Amniotic stem cell (primary cell): Measurements from ENCODE around the gene RFTN1.

Source experiments
- DNase-seq: peaks from one replicate; lab custom pipeline; 2025; lab: John Stamatoyannopoulos, UW

Gene RFTN1

DNA sequence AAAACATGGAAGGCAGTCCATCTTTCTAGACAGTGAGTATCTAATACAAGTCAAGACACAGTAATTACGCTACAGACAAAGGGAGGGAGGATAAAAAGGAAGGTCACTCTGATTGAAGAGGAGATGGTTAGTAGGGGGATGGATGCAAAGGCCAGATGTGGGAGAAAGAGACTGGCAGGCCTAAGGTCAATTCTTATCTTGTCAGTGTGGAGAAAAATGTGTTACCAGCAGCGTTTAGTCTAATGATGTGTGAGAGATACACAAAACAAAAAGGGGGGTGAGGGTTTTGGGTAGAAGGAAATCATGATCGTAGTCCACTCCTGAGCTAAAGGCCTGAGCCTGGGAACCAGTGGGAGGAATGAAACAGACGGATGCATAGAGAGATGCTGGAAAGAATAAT lies 46.7 kb downstream of the RFTN1 start:
- DNase-seq = no peak

DNA sequence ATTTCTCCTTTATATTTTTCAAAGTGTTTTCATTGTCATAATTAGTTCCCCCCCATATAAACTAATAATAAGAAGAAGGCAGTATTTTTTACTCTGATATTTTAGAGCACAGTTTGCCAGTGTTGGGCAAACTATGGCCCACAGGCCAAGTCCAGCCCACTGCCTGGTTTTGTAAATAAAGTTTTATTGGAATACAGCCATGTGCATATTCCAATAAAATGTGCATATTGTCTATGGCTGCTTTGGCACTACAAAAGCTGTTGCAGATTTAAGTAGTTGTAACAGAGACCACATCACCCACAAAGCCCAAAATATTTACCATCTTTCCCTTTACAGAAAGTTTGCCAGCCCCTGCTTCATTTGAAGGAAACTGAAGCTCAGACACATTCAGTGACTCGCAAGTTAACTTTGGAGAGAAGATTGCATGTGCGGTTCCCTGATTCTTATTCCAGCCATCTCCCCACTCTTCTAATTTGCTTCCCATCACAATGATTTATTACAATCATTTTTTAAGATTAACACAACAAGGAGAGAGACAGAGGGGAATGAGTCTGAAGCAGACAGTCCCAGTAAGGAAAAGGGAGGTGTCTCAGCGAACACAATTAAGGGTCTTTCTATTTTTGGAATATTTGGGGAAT lies 48.9 kb downstream of the RFTN1 start:
- no peak for DNase-seq

DNA sequence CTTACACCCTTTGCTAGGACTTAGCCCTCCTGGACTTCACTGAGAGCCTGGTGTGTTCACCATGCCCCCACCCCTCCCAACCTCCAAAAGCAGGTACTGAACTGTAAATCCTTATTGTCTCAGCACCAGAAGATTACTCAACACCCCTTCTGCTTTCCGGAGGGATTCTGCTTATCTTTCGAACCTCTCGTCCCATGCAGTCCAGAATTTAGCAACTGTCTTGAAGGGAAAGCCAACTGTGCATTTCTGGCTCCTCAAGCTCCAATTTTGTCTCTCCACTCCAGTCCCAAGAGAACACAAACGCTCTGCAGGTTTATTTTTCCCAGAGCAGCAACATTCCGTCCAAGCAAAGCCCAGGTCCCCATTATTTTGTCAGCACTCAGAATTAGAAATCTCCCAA lies 49.6 kb downstream of the RFTN1 start:
- DNase-seq = no peak

DNA sequence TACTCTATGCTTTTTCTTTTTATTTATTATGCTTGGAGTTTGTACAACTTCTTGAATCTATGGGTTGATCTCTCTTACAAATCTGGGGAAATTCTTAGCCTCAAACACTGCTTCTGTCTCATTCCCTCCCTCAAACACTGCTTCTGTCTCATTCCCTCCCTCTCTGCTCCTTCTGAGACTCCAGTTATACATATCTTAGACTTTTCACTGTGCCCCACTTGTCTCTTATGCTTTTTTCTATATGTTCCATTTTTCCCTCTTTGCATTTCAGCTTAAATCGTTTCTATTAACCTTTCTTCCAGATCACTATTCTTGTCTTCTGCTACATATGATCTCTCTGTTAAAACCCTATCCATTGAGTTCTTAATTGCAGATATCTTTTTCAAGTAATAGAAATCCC lies 50.4 kb downstream of the RFTN1 start:
- DNase-seq = no peak

DNA sequence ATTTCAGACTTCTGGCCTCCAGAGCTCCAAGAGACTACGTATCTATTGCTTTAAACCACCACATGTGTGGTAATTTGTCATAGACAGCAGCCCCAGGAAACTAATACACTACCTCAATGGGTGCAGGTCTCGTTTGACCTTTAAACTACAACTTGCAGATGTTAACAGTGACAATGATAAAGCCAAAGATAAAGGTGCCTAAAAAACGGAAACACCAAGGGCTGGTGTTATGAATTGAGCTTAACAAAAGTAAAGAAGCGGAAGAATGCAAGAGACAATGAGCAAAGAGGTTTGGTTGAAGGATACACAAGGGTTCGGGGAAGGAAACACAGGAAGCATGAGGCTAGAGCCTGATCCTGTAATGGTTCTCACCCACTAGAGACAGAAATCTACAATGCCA lies 50.8 kb downstream of the RFTN1 start:
- no peak for DNase-seq

DNA sequence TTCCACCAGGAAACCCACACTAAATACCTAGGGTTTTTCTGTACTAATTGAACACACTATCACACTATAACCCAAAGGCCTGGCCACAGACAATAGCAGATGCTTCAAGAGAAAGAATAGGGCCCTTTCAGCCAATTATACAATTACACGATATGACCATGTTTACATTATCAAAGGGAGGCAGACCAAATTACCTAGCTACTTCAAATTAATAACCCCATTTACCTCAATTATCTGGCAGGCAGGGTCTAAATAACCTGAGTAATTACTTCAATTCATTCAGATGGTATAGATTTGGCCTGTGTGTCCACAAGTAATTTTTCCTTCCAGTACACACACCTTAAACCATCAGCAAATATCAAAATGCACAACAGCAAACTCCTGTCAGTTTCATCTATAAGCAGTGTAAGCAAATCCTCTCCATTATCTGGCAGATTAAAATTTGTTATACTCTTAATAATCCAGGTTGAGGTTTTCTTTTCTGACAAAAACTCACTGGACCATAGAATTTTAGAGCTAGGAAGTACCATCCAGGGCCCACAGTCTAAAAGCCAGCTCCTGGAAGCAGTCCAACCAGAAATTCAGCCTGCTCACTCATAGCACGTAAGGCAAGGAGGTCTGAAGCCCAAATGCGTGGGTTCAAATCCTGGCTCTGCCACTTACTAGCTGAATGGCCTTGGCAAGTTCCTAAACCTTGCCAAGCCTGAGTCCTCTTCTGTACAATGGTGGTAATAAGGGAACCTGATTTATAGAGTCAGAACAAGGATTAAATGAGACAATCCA lies 51.8 kb downstream of the RFTN1 start:
- DNase-seq = no peak

DNA sequence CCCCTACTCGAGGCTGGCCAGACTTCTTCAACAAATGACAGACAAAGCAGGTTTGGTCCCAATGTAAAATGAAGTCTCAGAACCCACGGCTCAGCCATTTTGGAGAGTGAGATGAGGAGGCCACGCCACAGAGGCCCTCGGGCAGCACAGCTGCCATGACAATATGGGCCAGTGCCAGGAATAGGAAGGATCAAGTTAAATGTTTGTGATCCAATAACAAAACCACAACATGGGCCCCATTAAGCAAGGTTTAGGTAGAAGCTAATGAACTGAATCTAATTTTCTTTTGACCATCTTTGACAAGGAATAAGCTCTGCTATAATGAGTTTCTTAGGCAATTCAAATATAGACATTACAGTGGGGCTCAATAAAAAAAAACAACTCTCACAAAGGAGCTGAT lies 52.6 kb downstream of the RFTN1 start:
- no peak for DNase-seq

DNA sequence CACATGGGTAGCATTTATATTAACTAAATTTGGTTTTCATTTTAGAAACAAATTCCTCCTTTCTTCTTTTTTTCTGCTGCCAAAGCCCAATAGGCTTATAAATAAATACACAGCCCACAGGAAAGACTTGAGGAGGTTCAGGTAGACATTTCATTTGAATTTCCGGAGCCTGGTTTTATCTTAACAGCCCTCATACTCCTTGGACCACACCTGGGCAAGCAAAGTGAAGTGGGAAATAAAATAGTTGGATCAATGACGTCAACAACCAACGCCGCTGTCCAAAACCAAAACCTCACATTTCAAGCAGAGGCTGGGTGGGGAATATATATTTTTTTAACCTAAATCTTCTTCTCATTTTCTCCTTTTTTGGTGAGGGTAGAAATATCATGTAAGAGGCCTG lies 53.2 kb downstream of the RFTN1 start:
- DNase-seq = no peak

DNA sequence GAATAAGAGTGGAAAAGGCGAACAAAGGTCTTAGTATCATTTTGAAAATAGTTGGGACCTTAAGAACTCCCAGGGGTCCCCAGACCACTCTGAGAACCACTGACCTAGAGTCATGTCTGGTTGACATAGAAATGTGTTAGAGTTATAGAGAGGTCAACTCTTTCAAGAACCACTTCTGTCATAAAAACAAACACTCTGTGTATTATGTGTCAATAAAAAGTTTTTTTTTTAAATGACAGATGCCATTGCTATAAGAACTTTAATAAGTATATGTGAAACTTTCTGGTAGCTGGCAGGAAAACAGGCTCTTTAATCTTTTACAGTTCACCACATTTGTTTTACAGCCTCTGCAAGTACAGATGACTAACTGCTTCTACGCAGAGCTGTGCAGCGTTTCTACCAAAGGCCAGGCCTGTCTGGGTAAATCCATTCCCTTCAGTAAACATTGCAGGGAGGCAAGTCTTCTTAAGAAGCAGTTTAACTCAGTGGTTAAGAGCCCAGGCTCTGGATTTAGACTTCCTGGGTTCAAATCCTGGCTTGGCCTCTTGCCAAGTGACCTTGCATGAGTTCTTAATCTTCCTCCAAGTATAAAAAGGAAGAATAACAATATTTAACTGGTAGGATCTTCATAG lies 56.6 kb downstream of the RFTN1 start:
- DNase-seq = no peak

DNA sequence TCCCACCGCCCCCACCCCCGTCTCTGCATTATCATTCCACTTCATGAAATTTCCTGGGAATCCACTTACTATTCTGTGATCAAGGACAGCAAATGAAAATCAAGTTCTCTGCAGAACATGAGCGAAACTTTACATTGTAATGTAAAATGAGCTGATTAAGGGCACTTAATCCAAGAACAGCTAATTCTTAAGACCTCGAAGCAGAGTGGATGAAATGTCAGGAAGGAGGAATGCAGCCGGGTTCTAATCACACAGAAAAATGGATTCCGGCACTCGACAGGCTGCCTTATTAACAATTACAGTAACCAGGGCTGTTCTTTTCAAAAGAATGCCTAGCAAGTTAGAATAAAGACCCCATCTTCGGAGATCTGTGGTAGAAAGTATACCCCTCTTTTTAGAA lies 57.5 kb downstream of the RFTN1 start:
- no peak for DNase-seq

DNA sequence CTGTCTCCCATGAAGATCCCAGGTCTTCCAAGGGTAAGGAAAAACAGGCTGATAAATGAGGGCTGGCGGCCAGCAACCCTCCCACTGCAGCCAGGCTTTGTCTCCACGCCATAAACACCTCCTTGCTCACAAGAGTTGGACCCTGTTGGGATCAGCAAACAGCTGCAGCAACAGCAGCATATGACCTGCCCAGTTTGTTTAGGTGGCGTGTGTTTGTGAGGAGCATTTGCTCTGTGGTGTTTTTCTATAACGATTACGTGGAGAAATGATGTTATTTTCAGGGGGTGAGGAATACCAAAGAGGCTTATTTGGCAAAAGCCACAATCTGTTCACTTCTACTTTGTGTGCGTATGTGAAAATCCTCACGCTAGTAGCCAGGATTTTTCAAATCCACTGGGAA lies 58.5 kb downstream of the RFTN1 start:
- no peak for DNase-seq

DNA sequence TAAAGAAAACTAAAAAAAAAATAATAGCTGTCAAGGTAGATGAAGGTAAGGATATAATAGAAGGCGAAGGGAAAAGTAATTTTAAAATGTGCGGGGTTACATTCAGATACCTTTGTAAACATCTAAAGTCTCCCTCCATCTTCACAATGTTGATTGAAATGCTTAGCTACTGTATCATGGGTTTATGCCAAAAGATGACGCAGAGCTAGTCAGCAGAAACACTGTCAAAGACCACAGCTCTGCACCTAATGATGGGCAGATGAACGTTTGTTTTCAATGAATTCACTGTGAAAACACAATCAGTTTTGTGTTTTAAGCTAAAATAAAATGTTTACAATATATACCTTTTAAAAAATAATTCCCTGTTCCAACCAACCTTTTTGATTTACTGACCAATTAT lies 61.2 kb downstream of the RFTN1 start:
- DNase-seq = no peak

DNA sequence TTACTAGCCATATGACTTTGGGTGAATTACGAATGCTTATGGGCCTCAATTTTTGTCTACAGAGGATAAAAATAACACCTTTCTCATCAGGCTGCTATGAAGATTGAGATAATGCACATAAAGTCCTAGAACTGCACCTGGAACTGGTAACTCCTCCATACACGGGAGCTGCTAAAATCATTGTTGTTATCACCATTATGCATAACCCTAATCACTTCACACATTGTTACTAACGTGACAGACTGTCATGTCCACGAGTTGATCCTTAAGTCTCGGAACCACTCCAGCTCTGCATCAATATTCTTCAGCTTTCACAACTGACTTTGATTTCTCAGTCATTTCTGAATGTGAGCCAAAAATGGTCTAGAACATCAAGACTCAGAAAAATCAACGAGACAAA lies 64.1 kb downstream of the RFTN1 start:
- DNase-seq = no peak

DNA sequence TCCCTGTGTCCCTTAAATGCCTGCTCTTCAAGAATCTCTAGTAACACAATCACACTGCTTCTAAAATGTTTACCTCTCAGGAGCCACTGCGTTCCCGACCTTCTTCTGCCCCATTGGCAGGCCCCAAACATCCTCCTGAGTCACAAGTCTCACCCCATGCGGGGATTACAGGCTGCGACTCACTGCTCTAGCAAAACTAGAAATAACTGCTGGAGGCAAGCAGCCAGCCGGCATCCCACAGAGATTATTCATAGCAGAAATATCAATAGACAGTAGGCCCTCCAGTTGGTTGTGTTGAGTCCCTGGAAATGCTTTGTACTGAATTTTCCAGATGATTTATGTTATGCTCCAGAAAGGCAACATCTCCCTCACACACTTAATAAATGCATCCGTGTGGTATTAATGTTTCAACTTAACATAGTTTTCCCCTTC lies 64.8 kb downstream of the RFTN1 start:
- DNase-seq = peak; percentile 94

DNA sequence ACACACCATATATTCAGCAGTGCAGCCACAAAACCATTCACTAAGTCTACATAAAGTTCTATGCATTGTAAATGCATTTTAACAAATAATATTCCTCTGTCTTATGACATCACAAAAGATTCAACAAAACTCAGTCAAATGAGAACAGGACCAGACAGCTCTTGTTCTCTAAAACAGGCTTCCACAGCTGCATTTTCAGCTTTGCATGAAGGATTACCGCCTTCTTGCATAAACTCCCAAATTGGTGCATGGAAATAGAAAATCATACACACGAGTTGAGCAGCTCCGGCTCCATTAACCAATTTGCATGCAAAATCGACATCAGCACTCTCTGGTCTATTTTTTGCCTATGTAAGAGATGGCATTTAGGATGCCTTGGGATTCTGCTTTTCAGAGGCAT lies 66.4 kb downstream of the RFTN1 start:
- no peak for DNase-seq

DNA sequence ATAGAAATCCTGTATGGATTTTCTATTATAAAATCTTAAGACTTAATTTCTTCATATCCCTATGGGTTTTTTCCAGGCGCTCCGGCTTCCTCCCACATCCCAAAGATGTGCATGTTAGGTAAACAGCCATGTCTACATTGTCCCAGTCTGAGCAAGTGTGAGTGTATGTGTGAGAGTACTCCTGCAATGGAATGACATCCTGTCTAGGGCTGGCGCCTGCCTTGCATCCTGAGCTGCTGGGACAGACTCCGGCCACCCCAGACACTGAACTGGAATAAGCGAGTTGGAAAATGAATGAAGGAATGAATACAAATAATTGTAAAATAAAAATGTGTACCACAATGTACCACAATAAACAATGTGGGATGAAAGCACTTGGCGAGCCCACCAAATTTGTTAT lies 69.2 kb downstream of the RFTN1 start:
- DNase-seq = no peak

DNA sequence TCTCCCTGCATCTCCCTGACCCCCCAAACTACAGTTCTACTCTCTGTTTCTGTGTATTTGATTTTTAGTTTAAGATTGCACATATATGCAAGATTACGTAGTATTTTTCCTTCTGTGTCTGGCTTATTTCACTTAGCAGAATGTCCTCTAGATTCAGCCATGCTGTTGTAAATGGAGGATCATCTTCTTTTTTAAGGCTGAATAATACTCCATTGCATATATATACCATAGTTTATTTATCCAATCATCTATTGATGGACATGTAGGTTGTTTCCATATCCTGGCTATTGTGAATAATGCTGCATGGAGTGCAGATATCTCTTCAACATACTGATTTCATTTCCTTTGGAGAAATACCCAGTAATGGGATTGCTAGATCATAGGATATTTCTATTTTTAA lies 70.8 kb downstream of the RFTN1 start:
- DNase-seq = no peak

DNA sequence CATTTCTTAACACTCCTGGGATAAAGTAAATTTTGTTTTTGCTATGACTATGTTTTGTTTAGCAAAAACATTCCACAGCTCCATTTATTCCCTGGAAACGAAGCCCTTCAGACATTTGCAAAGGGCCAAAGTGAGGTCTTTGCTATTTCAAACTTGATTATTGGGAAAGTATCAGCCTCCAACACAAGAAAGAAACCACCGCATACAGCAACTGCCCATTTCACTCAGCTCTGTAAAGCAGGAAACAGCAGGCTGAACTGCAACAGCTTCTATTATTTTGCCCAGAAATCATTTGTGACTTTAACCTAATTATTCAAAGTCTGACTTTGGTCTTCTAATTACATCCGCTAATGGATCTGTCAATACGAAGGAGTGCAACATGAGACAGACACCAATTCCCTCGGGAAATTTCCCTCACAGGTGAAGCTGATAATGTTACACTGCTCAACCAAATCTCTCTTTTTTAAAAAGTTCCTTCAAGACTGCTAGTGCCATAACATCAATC lies 72.1 kb downstream of the RFTN1 start:
- no peak for DNase-seq

DNA sequence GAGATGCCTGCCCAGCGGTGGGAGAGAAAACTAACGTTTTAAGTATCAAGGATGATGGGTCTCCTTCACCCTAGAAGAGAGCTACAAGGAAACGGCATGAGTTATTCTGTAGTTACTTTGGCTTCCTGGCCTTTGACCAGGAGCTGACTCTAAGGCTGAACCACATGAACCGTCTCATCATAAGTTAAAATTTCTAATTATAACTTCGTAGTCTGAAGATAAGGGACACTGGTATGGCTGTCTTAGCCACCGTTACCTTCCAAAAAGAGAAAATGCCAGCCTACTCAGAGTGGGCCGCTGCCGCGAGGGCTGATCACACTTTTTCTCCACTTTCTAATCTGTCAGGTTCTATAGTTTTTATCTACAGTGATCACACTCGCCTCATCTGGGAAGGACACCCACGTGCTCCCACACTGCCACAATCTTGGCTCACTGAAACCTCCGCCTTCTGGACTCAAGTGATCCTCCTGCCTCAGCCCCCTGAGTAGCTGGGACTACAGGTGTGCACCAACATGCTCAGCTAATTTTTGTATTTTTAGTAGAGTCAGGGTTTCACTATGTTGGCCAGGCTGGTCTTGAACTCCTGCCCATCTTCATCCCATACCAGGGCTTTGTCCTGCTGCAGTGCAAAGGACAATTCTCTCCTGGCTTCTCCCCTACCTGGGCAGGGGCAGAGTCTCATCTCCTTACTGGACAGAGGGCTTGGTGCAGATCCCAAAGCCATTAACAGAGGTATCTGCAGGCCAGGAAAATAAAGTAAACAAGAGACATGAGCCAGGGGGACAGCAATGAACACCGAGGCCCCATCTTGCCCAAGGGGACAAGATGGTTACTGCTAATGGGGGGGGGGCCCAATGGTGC lies 73.4 kb downstream of the RFTN1 start:
- no peak for DNase-seq

DNA sequence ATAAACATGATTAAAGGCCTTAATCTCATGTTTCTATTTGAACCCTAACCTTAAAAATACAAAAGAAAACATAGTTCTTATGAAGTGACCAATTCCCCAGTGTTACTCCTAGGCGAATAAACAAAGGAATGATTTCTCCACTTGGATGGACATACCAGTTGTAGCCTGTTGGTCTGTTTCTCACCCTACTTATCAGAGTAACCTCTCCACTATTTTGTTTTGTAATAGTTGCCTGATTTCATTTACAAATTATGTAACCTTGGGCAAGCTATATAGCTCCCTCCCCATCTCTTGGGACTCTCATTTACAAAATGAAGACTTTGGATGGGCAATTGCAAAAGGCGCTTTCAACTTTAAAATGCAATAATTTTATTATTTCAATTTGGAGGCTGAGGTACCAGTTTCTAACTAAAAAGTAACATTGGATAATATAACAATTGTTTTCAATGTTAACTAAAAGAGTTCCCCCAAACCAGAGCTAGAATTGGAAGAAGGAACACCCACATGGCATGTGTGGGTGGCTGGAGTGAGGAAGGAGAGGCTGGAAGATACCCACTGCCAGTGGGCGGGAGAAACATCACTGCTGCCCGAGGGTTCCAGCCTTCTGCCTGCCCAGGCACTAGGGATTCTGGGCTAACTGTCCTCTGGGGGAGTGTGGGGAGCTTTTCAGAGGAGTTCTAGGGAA lies 74.2 kb downstream of the RFTN1 start:
- no peak for DNase-seq

DNA sequence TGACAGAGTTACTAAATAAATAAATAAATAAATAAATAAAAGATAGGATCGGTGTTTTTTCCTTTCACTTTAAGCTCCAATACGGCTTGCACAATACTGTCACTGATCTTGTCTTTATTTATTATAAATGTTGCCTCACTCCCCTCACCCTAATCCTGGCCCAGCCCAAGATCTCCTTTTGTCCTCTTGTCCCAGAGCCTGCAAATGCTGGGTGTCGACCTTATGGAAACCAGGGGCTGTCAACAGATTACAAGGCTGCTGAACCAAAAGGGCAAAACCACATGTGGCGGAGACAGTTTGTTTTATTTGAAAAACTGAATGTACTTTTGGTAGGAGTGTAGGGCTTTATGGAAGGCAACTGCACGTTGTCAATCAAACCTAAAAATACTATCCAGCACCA lies 75.9 kb downstream of the RFTN1 start:
- DNase-seq = no peak

DNA sequence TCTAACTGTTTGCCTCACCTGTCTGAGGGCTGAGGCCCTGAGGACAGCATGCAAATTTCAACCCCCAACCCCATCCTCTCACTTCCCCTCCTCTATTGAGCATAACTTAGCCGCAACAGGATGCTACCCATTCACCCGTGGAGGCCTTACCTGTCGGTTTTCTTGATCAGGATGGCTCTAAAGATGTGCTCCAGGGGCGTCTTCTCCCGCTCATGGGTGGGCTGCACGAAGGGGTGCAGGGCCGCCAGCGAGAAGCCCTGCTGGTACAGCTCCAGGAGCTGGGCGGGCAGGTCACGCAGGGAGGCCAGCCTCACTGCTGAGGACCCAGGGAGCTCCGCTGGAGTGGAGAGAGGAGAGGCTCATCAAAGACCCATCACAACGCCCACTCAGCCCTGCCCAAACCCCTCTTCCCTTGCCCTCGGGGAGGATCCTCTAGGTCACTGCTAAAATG lies 79.8 kb downstream of the RFTN1 start:
- DNase-seq = no peak
